Nucleus accumbens (tissue), 56 donors: ENCODE data around the gene PDE4A.
"Not testable (repeated sequence)": the region's sequence is repeated elsewhere in the genome, so short reads cannot be mapped to it uniquely, and the experiment has no call there.

Experiments
- DNase-seq, 56 donors: peaks; one replicate each; lab custom pipeline; 2025; lab: John Stamatoyannopoulos, UW

PDE4A gene

GRCh38 chr19:10461047-10461949, 41.0 kb downstream of the PDE4A start:
- DNase-seq = peak in 55 of 56 donors; percentile 18 to 98 (median 80)

DNA sequence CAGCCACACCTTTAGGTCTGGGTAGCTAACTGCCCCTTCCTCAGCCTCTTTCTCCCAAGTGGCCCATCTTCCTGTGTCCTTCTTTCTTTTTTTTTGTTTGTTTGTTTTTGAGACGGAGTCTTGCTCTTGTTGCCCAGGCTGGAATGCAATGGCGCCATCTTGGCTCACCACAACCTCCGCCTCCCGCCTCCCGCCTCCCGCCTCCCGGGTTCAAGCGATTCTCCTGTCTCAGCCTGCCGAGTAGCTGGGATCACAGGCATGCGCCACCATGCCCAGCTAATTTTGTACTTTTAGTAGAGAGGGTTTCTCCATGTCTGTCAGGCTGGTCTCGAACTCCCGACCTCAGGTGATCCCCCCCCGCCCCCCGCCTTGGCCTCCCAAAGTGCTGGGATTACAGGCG, 41.7 kb downstream of the PDE4A start:
- DNase-seq = not testable (repeated sequence)

- no peak for DNase-seq
These were observed 42.2 kb downstream of the PDE4A start for GRCh38 chr19:10462557-10462956.

DNA sequence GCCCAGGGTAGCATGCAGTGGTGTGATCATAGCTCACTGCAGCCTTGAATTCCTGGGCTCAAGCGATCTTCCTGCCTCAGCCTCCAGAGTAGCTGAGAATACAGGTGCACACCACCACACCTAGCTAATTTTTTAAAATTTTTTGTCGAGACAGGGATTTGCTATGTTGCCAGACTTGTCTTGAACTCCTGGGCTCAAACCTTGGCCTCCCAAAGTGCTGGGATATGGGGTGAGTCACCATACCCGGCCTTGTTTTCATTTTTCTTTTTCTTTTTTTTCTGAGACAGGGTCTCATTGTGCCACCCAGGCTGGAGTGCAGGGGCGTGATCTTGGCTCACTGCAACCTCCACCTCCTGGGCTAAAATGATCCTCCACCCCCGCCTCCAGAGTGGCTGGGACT, 44.1 kb downstream of the PDE4A start:
- no peak for DNase-seq

GRCh38 chr19:10467104-10467706, 46.9 kb downstream of the PDE4A start:
- no peak for DNase-seq

- DNase-seq = no peak
These were observed 47.8 kb downstream of the PDE4A start for GRCh38 chr19:10468133-10468532.

- DNase-seq = no peak
These were observed 51.6 kb downstream of the PDE4A start for GRCh38 chr19:10471909-10472308.

GRCh38 chr19:10473192-10473591, 52.9 kb downstream of the PDE4A start:
- DNase-seq = no peak

DNA sequence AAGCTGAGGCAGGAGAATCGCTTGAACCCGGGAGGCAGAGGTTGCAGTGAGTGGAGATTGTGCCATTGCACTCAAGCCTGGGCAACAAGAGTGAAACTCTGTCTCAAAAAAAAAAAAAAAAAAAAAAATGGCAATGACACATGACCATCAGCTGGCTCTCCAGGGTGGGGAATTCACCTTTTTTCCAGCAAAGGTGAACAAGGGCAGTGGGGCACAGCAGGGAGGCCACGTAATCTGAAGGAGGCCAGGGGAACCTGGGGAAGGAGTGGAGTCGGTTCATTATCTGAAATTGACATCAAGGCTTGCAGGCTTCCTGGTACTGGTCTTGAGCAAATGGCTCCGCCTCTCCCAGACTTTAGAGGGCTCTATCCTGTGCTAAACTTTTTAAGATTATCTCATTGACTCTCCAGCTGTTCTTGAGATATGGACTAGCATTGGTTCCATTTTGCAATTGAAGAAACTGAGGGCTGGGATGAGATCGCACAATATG, 54.7 kb downstream of the PDE4A start:
- no peak for DNase-seq

GRCh38 chr19:10478476-10478875, 58.1 kb downstream of the PDE4A start:
- no peak for DNase-seq

GRCh38 chr19:10478903-10479384, 58.6 kb downstream of the PDE4A start:
- peak; percentile 68 to 98 (median 91) for DNase-seq

DNA sequence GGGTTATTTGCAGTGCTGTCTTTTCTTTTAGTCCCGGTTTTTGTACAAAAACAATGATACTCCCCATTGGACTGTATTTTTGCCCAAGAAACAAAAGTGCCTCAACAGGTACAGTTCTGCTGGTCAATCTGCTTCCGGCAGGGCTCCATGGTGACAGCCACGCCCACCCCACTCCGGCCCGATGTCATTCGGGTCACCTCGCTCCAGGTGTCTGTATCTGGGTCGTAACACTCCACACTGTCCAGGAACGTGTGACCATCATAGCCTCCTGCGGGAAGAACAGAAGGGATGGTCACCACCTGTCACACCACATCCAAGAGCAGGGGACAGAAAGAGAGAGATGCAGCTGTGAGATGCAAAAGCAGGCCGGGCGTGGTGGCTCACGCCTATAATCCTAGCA, 66.2 kb downstream of the PDE4A start:
- DNase-seq = no peak

GRCh38 chr19:10491472-10492047, 71.2 kb downstream of the PDE4A start:
- DNase-seq = no peak

DNA sequence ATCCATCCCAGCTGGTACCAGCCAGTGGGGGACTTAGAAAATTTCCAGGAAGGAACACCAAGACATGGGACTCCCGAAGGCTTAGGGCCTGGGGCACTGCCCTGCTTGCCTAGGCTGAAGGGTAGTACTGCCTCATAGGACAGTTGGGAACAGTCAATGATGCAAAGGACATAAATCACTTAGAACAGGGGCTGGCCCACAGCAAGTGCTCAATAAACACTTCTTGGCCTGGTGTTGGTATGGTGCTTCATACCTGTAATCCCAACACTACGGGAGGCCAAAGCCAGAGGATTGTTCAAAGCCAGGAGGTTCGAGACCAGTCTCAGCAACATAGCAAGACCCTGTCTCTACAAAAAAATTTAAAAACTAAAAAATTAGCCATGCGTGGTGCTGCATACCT, 77.0 kb downstream of the PDE4A start:
- DNase-seq = no peak

DNA sequence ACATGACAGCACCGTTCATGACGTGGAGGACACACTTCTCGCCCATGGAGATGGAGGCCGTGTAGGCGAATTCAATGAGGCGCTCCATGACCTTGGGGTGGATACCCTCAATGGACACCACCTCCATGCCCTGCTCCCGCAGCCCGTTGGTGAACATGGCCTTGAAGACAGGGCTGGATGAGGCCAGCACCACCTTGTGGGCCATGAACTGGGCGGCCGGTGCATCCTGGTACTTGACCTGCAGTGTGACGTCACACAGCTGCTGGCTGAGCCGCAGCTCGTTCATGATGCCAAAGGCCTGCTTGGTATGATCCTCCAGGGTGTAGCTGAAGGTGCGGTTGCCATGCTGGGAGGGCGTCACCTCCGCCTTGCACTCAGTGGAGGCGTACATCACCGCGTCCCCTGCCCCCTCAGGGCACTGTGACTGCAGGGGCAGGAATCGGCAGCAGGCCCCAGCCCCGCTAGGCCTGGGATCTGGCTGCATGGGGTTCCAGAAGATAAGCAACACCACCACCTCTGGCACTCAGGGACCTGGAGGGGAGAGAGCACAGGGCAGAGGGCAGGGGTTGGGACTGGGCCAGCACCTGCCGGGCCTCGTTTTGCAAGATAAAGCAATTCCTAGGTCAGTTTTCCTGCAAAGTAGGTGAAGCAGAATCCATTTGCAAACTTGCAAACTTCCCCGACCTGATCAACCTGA, 79.4 kb downstream of the PDE4A start:
- no peak for DNase-seq

DNA sequence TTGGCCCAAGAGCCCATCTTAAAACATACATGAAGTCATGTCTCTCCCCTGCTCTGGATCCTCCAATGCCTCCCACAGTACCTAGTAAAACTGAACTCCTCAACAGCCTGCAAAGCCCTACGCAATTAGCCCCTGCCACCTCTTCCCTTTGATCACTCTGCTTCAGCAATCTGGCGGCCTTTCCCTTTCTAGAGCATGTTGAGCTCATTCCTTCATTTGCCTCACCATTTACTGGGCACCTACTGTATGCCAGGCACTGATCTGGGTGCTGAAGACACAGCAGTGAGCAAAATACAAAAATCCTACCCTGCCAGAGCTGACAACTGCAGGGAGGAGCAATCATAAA, 79.9 kb downstream of the PDE4A start:
- DNase-seq = no peak

DNA sequence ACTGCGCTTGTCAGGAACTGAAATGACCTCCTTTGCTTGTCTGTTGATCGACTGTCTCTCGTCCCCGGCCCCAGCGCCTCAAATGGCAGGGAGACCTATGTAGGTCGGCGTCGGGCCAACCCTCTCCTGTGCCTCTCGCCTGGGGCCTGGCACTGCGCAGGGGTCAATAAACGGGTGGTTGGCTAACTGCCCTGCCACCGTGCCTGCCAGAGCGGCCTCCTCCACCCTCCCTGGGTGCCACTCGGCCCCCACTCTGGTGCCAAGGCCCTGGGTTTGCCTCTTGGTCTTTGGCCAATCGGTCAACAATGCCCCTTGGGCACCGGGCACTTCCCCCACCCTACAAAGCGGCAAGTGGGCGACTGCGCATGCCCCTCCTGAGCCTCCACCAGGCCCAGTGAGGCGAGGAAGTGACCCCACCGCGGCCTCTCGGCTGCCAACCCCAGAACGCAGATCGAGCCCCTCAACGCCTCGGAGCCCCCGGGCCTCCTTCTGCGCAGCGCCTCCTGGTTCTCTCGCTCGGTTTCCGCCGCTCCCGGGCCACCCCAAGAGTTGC, 81.7 kb downstream of the PDE4A start:
- peak in 54 of 56 donors; percentile 27 to 92 (median 72) for DNase-seq

GRCh38 chr19:10502524-10503001, 82.2 kb downstream of the PDE4A start:
- DNase-seq = peak in 55 of 56 donors; percentile 40 to 94 (median 85)

DNA sequence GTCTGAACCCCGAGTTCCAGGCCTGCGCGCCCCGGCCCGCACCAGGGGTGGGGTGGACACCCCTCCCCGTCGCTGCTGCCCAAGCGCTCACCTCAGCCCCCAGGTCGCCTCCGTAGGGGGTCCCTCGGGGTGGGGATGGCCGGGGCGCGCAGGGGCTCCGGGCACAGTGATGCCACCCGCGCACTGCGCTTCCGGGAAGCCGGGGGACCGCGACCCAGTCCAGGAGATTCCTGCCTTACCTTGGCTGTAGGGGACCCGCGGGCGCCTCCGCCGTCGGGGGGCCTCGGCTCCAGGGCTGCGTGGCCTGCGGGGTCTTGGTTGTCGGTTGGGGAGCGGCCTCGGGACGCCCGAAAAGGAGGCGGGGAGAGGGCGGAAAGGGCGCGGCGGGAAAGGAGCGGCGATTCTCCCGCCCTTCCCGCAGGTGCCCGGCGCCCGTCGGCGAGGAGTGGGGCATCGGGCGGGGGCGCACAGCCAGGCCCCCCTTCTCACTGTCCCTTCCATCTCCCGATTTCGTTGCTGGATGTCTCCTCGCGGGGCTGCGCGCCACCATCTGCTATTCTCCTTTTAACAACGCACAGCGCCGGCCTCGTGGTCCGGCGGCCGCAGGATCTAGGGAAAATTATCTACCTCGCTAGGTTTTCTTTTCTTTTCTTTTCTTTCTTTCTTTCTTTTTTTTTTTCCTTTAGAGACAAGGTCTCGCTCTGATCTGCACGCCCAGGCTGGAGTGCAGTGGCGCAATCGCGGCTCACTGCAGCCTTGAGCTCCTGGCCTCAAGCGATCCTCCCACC, 82.9 kb downstream of the PDE4A start, which contains the start of gene KEAP1:
KEAP1 (minus strand) TSS at position 355 of the 788 bp plus-strand sequence. CDS start 3,323 bp downstream, outside the sequence.
- peak in 27 of 56 donors; percentile 22 to 74 (median 53) for DNase-seq
